Activated B cell treated with CpG ODN at 0.5 μM for 24 hours (primary cell): ENCODE measurements around the gene MATN1. TPM values are rescaled to one million over a fixed set of nuclear protein-coding genes. Genes with fewer than 3 reads are reported as not detected.

Experiments used
- ATAC-seq: fragments of 200-7000 bp; cut with Tn5 transposase; one replicate; pipeline ENCODE4 v1.10.0; 2021; ENCODE audit warnings: low read depth, mild to moderate bottlenecking, moderate library complexity
- CTCF ChIA-PET: fragments of 350-600 bp; sonication (Branson Sonifier 250); formaldehyde crosslinking; loops from one replicate; lab custom pipeline; 2021; ENCODE audit warnings: antibody characterized with exemption; lab: Charles Lee
- POLR2A ChIA-PET: fragments of 350-600 bp; sonication (Branson Sonifier 250); formaldehyde crosslinking; loops from one replicate; lab custom pipeline; 2021; ENCODE audit warnings: antibody characterized with exemption; lab: Charles Lee
- DNase-seq: peaks from one replicate; pipeline ENCODE4 v3.0.0; 2022
- H3K27ac Mint-ChIP-seq: one replicate; pipeline ENCODE4 v1.8.0; 2020; ENCODE audit warnings: mixed read lengths
- H3K27me3 Mint-ChIP-seq: one replicate; pipeline ENCODE4 v1.8.0; 2021; ENCODE audit warnings: mixed read lengths
- H3K36me3 Mint-ChIP-seq: one replicate; pipeline ENCODE4 v1.8.0; 2021; ENCODE audit warnings: low read depth, mixed read lengths
- H3K4me1 Mint-ChIP-seq: one replicate; pipeline ENCODE4 v1.8.0; 2021; ENCODE audit warnings: mixed read lengths
- H3K4me3 Mint-ChIP-seq: one replicate; pipeline ENCODE4 v1.8.0; 2020; ENCODE audit warnings: mild to moderate bottlenecking, mixed read lengths
- H3K9me3 Mint-ChIP-seq: one replicate; pipeline ENCODE4 v1.8.0; 2020; ENCODE audit warnings: mixed read lengths
- intact Hi-C: fragments of 100-400 bp; cut with micrococcal nuclease; formaldehyde crosslinking; loops from one replicate; pipeline ENCODE4 v1.15.1; 2024
- total RNA-seq: library from RNA; stranded (reverse); gene quantifications from 2 replicates; pipeline ENCODE4 v1.2.3, GENCODE V29; 2022
- TF ChIP-seq, protein P1 (sequence below): fragments of 200-600 bp; IDR thresholded peaks from one replicate; pipeline ENCODE4 v1.8.0; 2022; ENCODE audit warnings: antibody characterized with exemption, mild to moderate bottlenecking

Gene MATN1
- total RNA-seq, 1 donor from 2014 or later = 0.93 TPM

DNA sequence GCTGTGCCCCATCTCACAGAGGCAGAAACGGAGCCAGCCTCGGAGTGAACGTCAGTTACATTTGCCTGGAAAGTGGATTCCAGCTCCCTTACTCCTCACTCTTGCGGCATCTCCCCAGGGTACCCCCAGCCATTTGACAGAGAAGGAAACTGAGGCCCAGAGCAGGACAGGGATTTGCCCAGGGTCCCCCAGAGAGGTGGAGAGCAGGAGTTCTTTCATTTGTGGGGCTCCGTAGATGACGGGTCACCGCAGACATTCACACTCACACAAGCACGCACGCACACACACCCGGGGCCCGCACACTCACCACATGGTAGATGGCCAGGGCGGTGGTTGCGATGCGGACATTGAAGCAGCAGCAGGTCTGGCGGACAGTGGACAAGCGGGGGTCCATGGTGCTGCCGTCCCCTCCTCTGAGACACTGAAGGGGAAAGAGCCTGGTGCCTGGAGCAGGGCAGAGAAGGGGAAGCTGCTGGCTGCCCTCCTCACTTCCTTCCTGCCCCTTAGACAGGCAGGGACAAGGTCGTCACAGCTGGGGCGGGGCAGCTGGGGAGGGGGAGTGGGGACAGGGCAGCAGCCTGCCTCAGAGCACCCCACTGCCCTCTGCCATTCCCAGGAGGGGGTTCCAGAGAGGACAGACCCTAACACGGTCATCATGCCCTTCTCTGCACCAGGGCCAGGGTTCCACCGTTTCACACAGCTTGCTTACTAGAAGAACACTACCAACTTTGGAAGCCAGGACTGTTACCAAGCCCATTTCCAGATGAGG, 34.2 kb upstream of the MATN1 start, which contains the start of gene LAPTM5:
Gene LAPTM5 (minus strand): TSS at position 423 of the 769 bp plus-strand sequence. CDS start 29 bp downstream, at position 394.
- Mint-ChIP-seq H3K27ac (peak within 1 kb of the TSS; percentile 96), H3K36me3 (peaks cover 40% of the 10 kb centered on the region), H3K4me3 (peak within 1 kb of the TSS; percentile 99), H3K4me1 (peaks cover 89% of the 10 kb centered on the region), H3K27me3 (no peaks in the 10 kb centered on the region), H3K9me3 (no peaks in the 10 kb centered on the region)
- ATAC-seq (peak; percentile 16), DNase-seq (peak; percentile 64)
- intact Hi-C loops = no loop called here
- TF ChIP-seq, protein P1, sequence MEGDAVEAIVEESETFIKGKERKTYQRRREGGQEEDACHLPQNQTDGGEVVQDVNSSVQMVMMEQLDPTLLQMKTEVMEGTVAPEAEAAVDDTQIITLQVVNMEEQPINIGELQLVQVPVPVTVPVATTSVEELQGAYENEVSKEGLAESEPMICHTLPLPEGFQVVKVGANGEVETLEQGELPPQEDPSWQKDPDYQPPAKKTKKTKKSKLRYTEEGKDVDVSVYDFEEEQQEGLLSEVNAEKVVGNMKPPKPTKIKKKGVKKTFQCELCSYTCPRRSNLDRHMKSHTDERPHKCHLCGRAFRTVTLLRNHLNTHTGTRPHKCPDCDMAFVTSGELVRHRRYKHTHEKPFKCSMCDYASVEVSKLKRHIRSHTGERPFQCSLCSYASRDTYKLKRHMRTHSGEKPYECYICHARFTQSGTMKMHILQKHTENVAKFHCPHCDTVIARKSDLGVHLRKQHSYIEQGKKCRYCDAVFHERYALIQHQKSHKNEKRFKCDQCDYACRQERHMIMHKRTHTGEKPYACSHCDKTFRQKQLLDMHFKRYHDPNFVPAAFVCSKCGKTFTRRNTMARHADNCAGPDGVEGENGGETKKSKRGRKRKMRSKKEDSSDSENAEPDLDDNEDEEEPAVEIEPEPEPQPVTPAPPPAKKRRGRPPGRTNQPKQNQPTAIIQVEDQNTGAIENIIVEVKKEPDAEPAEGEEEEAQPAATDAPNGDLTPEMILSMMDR = no peak
- ChIA-PET POLR2A (interaction anchor here (0.6 to 25.3 kb wide), 13 partner anchors 9 to 1332 kb away, joined by 3 to 662 read pairs (median 10); partner anchors contain the start of gene MATN1), CTCF (interaction anchor here (0.8 to 2.6 kb wide), 7 partner anchors 8 to 39 kb away, joined by 3 to 31 read pairs (median 5); no protein-coding TSS in a partner anchor)

DNA sequence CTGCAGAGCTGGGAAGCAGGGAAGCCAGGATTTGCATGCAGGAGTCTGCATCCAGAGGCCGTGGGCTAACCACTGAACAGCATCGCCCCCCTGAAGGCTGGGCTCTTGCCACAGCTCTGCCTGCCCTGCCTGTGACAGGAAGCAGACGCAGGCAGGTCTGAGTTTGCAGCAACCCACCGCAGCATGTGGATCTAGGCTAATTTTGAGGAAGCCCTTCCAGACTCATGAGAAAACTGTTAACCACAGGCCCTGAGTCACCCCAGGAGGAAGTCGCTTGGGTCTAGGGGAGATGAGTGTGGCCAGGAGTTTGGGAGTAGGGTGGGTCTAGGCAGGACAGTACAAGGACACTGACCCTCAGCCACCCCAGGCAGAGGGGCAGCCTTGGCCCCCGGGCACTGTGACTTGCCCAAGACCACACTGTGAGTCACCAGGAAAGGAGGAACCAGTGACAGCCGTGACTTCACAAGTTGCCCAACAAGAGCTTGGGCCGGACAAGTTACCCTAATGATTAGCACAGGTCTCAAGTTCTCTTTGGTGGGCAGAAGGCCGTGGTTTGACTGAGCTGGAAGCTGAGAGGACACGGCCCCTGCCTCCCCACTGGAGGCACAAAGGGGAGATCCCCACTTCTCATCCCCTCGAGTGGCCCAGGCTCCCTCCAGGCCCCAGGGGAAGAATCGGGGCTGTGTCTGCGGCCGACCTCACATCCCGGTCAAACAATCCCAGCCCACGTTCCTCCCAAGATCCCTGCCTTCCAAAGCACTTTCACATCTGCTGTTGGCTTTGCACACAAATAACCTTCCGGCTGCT, 33.4 kb upstream of the MATN1 start:
- TF ChIP-seq, protein P1 = no peak
- peaks cover 48% of the 10 kb centered on the region for H3K36me3 Mint-ChIP-seq

DNA sequence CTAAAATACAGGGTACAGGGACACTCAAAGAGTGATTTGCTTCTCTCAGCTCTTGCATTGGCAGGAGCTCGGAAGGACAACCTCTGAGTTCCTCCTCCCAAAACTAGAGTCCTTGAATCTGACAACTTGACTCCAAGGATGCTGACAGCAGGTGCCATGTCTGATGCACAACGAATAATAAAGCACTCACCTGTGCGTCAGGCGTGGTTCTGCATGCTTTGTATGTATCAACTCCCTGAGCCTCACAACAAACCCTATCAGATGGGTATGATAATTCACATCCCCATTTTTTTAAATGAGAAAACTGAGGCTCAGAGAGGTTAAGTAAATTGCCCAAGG, 32.8 kb upstream of the MATN1 start:
- peak overlapping the region; percentile 96 for H3K27ac Mint-ChIP-seq
- H3K27me3 Mint-ChIP-seq = no peaks in the 10 kb centered on the region
- CTCF ChIA-PET = interaction anchor here (1.1 to 3.6 kb wide), 6 partner anchors 12 to 37 kb away, joined by 3 to 28 read pairs (median 16); no protein-coding TSS in a partner anchor
- intact Hi-C loops = loop anchor here (1.0 kb wide), 1 partner anchor 23 kb away; no protein-coding TSS in a partner anchor
- DNase-seq = no peak
- H3K36me3 Mint-ChIP-seq = peaks cover 52% of the 10 kb centered on the region
- no peak for ATAC-seq
- POLR2A ChIA-PET = interaction anchor here (1.0 to 25.3 kb wide), 7 partner anchors 10 to 50 kb away, joined by 3 to 662 read pairs (median 177); partner anchors contain the start of gene MATN1
- TF ChIP-seq, protein P1 = no peak
- H3K4me1 Mint-ChIP-seq = peaks cover 89% of the 10 kb centered on the region
- H3K4me3 Mint-ChIP-seq = peak overlapping the region; percentile 99
- H3K9me3 Mint-ChIP-seq = no peaks in the 10 kb centered on the region

More for the DNA sequence above, 33.4 kb upstream of the MATN1 start:
- peak; percentile 35 for ATAC-seq
- CTCF ChIA-PET = interaction anchor here (1.4 to 3.6 kb wide), 6 partner anchors 12 to 38 kb away, joined by 5 to 31 read pairs (median 16); no protein-coding TSS in a partner anchor
- H3K4me1 Mint-ChIP-seq = peaks cover 89% of the 10 kb centered on the region
- POLR2A ChIA-PET = interaction anchor here (0.6 to 25.3 kb wide), 11 partner anchors 9 to 1333 kb away, joined by 3 to 662 read pairs (median 17); partner anchors contain the start of gene MATN1
- H3K27ac Mint-ChIP-seq = peak overlapping the region; percentile 96
- H3K27me3 Mint-ChIP-seq = no peaks in the 10 kb centered on the region
- no peaks in the 10 kb centered on the region for H3K9me3 Mint-ChIP-seq
- intact Hi-C loops = loop anchor here (1.0 kb wide), 1 partner anchor 23 kb away; no protein-coding TSS in a partner anchor
- peak overlapping the region; percentile 99 for H3K4me3 Mint-ChIP-seq
- DNase-seq = peak; percentile 65

DNA sequence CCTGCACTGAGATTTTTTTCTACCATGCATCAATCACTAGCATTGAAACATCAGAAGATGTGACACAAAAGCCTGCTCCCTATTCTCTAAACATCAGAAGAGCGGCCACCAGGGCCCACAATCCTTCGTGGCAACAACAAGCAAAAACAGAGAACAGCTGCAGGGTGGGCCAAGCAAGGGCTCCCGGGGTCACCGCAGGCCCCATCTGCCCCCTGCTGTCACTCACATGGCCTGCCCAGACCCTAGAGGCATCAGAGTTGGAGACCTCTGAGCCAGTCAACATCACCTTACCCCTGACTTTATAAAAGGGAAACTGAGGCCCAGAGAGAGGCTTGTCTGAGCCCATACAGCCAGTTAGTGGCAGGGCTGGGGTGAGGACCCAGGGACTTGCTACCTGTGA, 32.4 kb upstream of the MATN1 start:
- H3K27me3 Mint-ChIP-seq = no peaks in the 10 kb centered on the region
- H3K9me3 Mint-ChIP-seq = no peaks in the 10 kb centered on the region
- intact Hi-C loops = loop anchor here (1.0 kb wide), 2 partner anchors 23 to 24 kb away; no protein-coding TSS in a partner anchor
- H3K4me1 Mint-ChIP-seq = peaks cover 89% of the 10 kb centered on the region
- TF ChIP-seq, protein P1 = no peak
- POLR2A ChIA-PET = interaction anchor here (2.6 to 25.3 kb wide), 7 partner anchors 8 to 36 kb away, joined by 17 to 662 read pairs (median 177); partner anchors contain the start of gene MATN1
- no peak for ATAC-seq
- CTCF ChIA-PET = interaction anchor here (1.1 to 3.6 kb wide), 5 partner anchors 10 to 36 kb away, joined by 3 to 28 read pairs (median 19); no protein-coding TSS in a partner anchor
- H3K27ac Mint-ChIP-seq = peak overlapping the region; percentile 96
- no peak for DNase-seq
- H3K36me3 Mint-ChIP-seq = peaks cover 55% of the 10 kb centered on the region
- H3K4me3 Mint-ChIP-seq = peak overlapping the region; percentile 99
